HCT116 (cell line): Measurements from ENCODE around the gene ZNF627.

ENCODE experiments used
- EGR1 ChIP-seq: IDR thresholded peaks from 2 replicates; pipeline ENCODE4 v1.6.1; 2012; ENCODE audit warnings: low read depth
- EZH2 ChIP-seq: fragments of 200-600 bp; sonication (generic); IDR thresholded peaks from 2 replicates; pipeline ENCODE4 v1.6.1; 2017; ENCODE audit warnings: antibody characterized with exemption, mixed run types
- EZH2phosphoT487 ChIP-seq: fragments of 200-600 bp; IDR thresholded peaks from 2 replicates; pipeline ENCODE4 v1.6.1; 2018; ENCODE audit warnings: antibody characterized with exemption, borderline replicate concordance
- JUND ChIP-seq: IDR thresholded peaks from 2 replicates; pipeline ENCODE4 v1.6.1; 2012
- POLR2A ChIP-seq: IDR thresholded peaks from 2 replicates; pipeline ENCODE4 v1.7.0; 2011; ENCODE audit warnings: borderline replicate concordance; ENCODE audit not compliant: insufficient read depth, insufficient read length; ENCODE audit errors: extremely low read depth
- POLR2AphosphoS5 ChIP-seq: IDR thresholded peaks from 2 replicates; pipeline ENCODE4 v1.6.1; 2011; ENCODE audit warnings: mild to moderate bottlenecking, low read depth, low read length, moderate library complexity
- RAD21 ChIP-seq: IDR thresholded peaks from 2 replicates; pipeline ENCODE4 v1.6.1; 2012; ENCODE audit warnings: low read depth, mild to moderate bottlenecking
- SIN3A ChIP-seq: IDR thresholded peaks from 2 replicates; pipeline ENCODE4 v1.6.1; 2012; ENCODE audit warnings: low read depth
- SP1 ChIP-seq: IDR thresholded peaks from 2 replicates; pipeline ENCODE4 v1.6.1; 2012; ENCODE audit warnings: low read depth
- SRF ChIP-seq: IDR thresholded peaks from 2 replicates; pipeline ENCODE4 v1.6.1; 2012; ENCODE audit warnings: low read depth
- YY1 ChIP-seq: IDR thresholded peaks from 2 replicates; pipeline ENCODE4 v1.6.1; 2011; ENCODE audit warnings: low read length, low read depth, moderate library complexity, mild to moderate bottlenecking; ENCODE audit not compliant: insufficient replicate concordance; ENCODE audit errors: extremely low read depth
- TF ChIP-seq, protein P1 (sequence below): IDR thresholded peaks from 2 replicates; pipeline ENCODE4 v1.6.1; 2011; ENCODE audit warnings: mild to moderate bottlenecking, low read length, moderate library complexity; ENCODE audit not compliant: insufficient replicate concordance; ENCODE audit errors: extremely low read depth
- TF ChIP-seq, protein P2 (sequence below), 3 experiments: fragments of 200-600 bp in 1 of 3; sonication (generic) in 1 of 3; IDR thresholded peaks in 2 of 3; conservative IDR thresholded peaks in 1 of 3; 2 replicates each; pipeline ENCODE4 v1.5.1; 2012 to 2017; ENCODE audit warnings: low read depth in 2 of 3, low read length in 2 of 3, antibody characterized with exemption in 1 of 3, borderline replicate concordance in 1 of 3, control low read depth in 1 of 3, mild to moderate bottlenecking in 1 of 3, mixed read lengths in 1 of 3, mixed run types in 1 of 3, moderate library complexity in 1 of 3; ENCODE audit not compliant: insufficient read depth in 1 of 3
- TF ChIP-seq, protein P3 (sequence below): IDR thresholded peaks from 2 replicates; pipeline ENCODE4 v1.6.1; 2012

DNA sequence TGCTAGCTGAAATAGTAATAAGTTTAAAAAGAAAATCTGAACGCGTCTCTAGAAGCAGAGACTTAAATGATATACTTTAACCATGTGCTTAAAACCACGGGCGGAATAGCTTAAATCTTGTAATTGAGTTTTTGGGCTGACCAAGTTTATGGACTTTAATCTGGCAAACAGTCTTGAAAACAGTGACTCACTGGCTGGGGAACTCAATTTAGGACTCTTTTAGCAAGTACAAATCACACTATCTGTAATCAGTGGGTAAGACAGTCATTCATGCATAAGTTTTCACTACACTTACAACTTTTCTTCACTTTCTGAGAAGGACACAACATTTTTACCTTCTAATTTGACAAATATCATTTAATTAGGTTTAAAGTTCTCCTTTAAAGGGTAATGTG, 26.8 kb downstream of the ZNF627 start:
- TF ChIP-seq POLR2A: no peak
- TF ChIP-seq EZH2: no peak
- TF ChIP-seq, protein P1, sequence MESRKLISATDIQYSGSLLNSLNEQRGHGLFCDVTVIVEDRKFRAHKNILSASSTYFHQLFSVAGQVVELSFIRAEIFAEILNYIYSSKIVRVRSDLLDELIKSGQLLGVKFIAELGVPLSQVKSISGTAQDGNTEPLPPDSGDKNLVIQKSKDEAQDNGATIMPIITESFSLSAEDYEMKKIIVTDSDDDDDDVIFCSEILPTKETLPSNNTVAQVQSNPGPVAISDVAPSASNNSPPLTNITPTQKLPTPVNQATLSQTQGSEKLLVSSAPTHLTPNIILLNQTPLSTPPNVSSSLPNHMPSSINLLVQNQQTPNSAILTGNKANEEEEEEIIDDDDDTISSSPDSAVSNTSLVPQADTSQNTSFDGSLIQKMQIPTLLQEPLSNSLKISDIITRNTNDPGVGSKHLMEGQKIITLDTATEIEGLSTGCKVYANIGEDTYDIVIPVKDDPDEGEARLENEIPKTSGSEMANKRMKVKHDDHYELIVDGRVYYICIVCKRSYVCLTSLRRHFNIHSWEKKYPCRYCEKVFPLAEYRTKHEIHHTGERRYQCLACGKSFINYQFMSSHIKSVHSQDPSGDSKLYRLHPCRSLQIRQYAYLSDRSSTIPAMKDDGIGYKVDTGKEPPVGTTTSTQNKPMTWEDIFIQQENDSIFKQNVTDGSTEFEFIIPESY: no peak
- TF ChIP-seq, protein P2, sequence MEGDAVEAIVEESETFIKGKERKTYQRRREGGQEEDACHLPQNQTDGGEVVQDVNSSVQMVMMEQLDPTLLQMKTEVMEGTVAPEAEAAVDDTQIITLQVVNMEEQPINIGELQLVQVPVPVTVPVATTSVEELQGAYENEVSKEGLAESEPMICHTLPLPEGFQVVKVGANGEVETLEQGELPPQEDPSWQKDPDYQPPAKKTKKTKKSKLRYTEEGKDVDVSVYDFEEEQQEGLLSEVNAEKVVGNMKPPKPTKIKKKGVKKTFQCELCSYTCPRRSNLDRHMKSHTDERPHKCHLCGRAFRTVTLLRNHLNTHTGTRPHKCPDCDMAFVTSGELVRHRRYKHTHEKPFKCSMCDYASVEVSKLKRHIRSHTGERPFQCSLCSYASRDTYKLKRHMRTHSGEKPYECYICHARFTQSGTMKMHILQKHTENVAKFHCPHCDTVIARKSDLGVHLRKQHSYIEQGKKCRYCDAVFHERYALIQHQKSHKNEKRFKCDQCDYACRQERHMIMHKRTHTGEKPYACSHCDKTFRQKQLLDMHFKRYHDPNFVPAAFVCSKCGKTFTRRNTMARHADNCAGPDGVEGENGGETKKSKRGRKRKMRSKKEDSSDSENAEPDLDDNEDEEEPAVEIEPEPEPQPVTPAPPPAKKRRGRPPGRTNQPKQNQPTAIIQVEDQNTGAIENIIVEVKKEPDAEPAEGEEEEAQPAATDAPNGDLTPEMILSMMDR (IDR thresholded peaks at IDR 0.05 in 2 of 3, conservative IDR thresholded peaks at IDR 0.05 in 1 of 3; ENCODE audit: borderline replicate concordance in 1 of 3, insufficient read depth in 1 of 3, low read depth in 2 of 3, low read length in 2 of 3): no peak
- TF ChIP-seq POLR2AphosphoS5: no peak
- TF ChIP-seq EZH2phosphoT487: no peak
- no peak for TF ChIP-seq RAD21
- TF ChIP-seq SIN3A: no peak
- TF ChIP-seq EGR1: no peak
- no peak for TF ChIP-seq SRF
- TF ChIP-seq SP1: no peak
- no peak for TF ChIP-seq YY1
- no peak for TF ChIP-seq JUND
- TF ChIP-seq, protein P3, sequence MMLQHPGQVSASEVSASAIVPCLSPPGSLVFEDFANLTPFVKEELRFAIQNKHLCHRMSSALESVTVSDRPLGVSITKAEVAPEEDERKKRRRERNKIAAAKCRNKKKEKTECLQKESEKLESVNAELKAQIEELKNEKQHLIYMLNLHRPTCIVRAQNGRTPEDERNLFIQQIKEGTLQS: no peak
